ENCODE results near the gene EIF2B4.

The EIF2B4 gene

GRCh38 chr2:27370026-27370815 lies at the start of gene EIF2B4, which contains the start of gene SNX17:
Gene EIF2B4, minus strand, starts transcription at chr2:27370338. Its CDS starts 24 bp downstream, at chr2:27370314.
Gene SNX17, plus strand, starts transcription at chr2:27370616. Its CDS starts 128 bp downstream, at chr2:27370744.
- TF ChIP-seq JUND (IDR thresholded peaks at IDR 0.05; ENCODE audit: low read depth) = no peak
- peak; percentile 82 to 98 for DNase-seq (ENCODE audit: low read depth in 1 of 2, low spot score in 1 of 2)
- in situ Hi-C loops (cut with HindIII; ENCODE audit: low pct_unique_long_range_greater_than_20kb, low sequenced_read_pairs) = no loop called here

GRCh38 chr2:27416151-27416550 lies 46.0 kb upstream of the EIF2B4 start:
- in situ Hi-C loops (cut with HindIII; ENCODE audit: low pct_unique_long_range_greater_than_20kb, low sequenced_read_pairs) = no loop called here
- DNase-seq (ENCODE audit: low read depth in 1 of 2, low spot score in 1 of 2) = no peak
- TF ChIP-seq JUND (IDR thresholded peaks at IDR 0.05; ENCODE audit: low read depth) = no peak

GRCh38 chr2:27412419-27413152 lies 42.4 kb upstream of the EIF2B4 start:
- DNase-seq (ENCODE audit: low read depth in 1 of 2, low spot score in 1 of 2) = no peak
- in situ Hi-C loops (cut with HindIII; ENCODE audit: low pct_unique_long_range_greater_than_20kb, low sequenced_read_pairs) = no loop called here
- no peak for TF ChIP-seq JUND (IDR thresholded peaks at IDR 0.05; ENCODE audit: low read depth)

GRCh38 chr2:27409321-27410073 lies 39.4 kb upstream of the EIF2B4 start, which contains the start of gene PPM1G:
Gene PPM1G, minus strand, starts transcription at chr2:27409591. Its CDS starts 169 bp downstream, at chr2:27409422.
- DNase-seq (ENCODE audit: low read depth in 1 of 2, low spot score in 1 of 2) = peak; percentile 67 to 93
- TF ChIP-seq JUND (IDR thresholded peaks at IDR 0.05; ENCODE audit: low read depth) = no peak
- in situ Hi-C loops (cut with HindIII; ENCODE audit: low pct_unique_long_range_greater_than_20kb, low sequenced_read_pairs) = no loop called here

- no peak for DNase-seq (ENCODE audit: low read depth in 1 of 2, low spot score in 1 of 2)
- no peak for TF ChIP-seq JUND (IDR thresholded peaks at IDR 0.05; ENCODE audit: low read depth)
- in situ Hi-C loops (cut with HindIII; ENCODE audit: low pct_unique_long_range_greater_than_20kb, low sequenced_read_pairs) = no loop called here
Measured at GRCh38 chr2:27408601-27409320, 38.6 kb upstream of the EIF2B4 start.

GRCh38 chr2:27407798-27408491 lies 37.8 kb upstream of the EIF2B4 start:
- in situ Hi-C loops (cut with HindIII; ENCODE audit: low pct_unique_long_range_greater_than_20kb, low sequenced_read_pairs) = no loop called here
- TF ChIP-seq JUND (IDR thresholded peaks at IDR 0.05; ENCODE audit: low read depth) = no peak
- DNase-seq (ENCODE audit: low read depth in 1 of 2, low spot score in 1 of 2) = peak in 1 of 2 experiments; percentile 57

GRCh38 chr2:27400348-27401135 lies 30.4 kb upstream of the EIF2B4 start:
- DNase-seq (ENCODE audit: low read depth in 1 of 2, low spot score in 1 of 2) = no peak
- in situ Hi-C loops (cut with HindIII; ENCODE audit: low pct_unique_long_range_greater_than_20kb, low sequenced_read_pairs) = no loop called here
- TF ChIP-seq JUND (IDR thresholded peaks at IDR 0.05; ENCODE audit: low read depth) = no peak

- no peak for TF ChIP-seq JUND (IDR thresholded peaks at IDR 0.05; ENCODE audit: low read depth)
- in situ Hi-C loops (cut with HindIII; ENCODE audit: low pct_unique_long_range_greater_than_20kb, low sequenced_read_pairs) = no loop called here
- no peak for DNase-seq (ENCODE audit: low read depth in 1 of 2, low spot score in 1 of 2)
Measured at GRCh38 chr2:27398962-27399361, 28.8 kb upstream of the EIF2B4 start.

GRCh38 chr2:27393225-27393624 lies 23.1 kb upstream of the EIF2B4 start:
- DNase-seq (ENCODE audit: low read depth in 1 of 2, low spot score in 1 of 2) = no peak
- in situ Hi-C loops (cut with HindIII; ENCODE audit: low pct_unique_long_range_greater_than_20kb, low sequenced_read_pairs) = no loop called here
- TF ChIP-seq JUND (IDR thresholded peaks at IDR 0.05; ENCODE audit: low read depth) = no peak

- in situ Hi-C loops (cut with HindIII; ENCODE audit: low pct_unique_long_range_greater_than_20kb, low sequenced_read_pairs) = no loop called here
- no peak for DNase-seq (ENCODE audit: low read depth in 1 of 2, low spot score in 1 of 2)
- TF ChIP-seq JUND (IDR thresholded peaks at IDR 0.05; ENCODE audit: low read depth) = no peak
Measured at GRCh38 chr2:27390822-27391679, 20.9 kb upstream of the EIF2B4 start.
